Fibroblast of gingiva (primary cell): ENCODE measurements around the gene LSM7.

Experiments used
- DNase-seq: peaks from one replicate; pipeline ENCODE4 v3.0.0-alpha.2; 2011; ENCODE audit warnings: low read depth

The LSM7 gene

DNA sequence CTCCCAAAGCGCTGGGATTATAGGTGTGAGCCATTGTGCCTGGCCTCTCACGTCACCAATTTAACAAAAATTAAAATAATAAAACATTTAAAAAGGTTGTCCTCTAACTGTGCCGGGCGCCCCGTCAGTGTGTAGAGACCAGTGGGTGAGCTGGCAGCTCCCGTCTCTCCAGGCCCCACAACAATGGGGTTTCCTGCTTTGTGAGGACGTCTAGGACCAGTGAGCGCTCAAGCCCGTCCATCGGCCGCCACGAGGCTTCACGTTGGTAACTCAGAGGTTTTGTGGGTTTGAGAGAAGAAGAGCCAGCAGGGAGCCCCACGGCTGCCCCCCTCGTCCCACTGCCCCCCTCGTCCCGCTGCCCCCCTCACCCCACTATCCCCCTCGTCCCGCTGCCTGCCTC is 4.7 kb downstream of the LSM7 start:
- DNase-seq, result no peak

DNA sequence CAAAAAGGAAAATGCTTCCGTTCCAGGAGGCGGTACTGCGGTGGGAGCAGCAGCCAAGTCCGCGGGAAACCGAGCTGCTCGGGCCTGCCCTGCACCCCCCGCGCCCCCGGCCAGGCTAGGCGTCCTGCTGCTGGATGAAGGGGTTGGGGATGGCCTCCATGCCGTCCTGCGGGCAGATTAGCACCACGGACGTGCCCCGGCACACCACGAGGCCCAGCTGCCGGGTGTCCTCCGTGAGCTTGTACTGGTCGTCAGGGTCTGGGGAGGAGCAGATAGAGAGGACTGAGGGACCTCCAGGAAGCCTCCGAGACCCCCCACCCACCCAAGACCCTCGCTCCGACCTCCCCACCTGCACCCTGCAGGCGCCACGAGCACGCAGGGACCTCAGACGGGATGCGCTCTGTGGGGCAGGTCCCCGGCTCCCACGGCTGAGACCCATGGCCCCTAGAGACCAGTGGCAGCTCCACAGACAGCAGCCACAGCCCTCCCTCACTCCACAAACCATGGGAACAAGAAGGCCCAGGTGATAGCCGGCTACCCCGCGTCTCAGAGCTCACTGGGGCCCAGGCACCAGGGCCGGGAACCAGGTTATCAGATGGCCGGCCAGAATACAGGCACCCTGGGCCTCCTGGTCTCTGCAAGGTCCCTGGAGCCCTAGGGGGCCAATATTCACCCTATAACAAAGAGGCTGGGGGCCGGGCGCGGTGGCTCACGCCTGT is 6.7 kb downstream of the LSM7 start:
- no peak for DNase-seq

DNA sequence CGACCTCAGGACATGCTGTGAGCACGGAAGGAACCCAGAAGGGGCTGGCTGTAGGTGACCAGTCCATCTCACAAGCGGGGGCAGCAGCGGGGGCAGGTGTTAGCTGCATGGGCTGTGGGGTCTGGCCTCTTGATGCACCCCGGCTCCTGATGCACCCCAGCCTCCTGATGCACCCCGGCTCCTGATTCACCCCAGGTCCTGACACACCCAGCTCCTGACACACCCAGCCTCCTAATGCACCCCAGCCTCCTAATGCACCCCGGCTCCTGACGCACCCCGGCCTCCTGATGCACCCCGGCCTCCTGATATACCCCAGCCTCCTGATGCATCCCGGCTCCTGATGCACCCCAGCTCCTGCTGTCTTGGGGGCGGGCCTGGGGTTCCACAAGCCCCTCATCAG is 7.4 kb downstream of the LSM7 start:
- DNase-seq, result no peak

DNA sequence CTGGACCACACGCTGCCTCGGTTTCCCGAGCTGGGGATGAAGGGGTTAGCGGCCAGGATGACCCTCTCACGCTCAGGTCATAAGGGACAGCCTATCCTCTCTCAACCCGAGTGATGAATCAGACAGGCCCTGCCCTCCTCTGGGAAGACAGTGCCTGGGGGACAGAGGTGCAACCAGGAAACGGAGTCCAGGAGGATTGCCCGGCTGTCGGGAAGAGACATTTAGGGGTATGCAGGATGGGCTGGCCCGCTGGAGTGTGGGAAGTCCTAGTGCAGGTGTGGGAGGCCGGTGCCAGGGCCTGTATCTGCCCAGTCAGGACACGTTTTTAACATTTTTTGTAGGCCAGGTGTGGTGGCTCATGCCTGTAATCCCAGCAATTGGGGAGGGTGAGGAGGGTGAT is 8.3 kb downstream of the LSM7 start:
- no peak for DNase-seq

DNA sequence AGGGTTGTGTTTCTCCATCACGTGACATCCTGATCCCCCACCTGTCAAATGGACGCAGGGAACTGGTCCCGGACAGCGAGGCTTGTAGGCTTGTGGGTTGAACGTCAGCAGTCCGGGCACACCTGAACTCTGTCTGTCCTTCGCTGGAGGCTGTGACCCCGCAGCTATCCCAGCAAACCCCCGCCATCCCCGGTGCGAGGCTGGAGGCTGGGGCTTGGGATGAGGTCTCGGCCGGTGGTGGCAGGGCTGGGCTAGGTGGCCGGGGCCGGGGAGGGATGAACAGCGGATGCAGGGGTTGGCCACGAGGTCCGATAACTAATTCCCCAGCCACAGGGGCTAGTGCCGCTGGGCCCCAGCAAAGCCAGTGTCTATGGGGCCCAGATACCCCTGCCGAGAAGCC is 8.8 kb downstream of the LSM7 start:
- no peak for DNase-seq

DNA sequence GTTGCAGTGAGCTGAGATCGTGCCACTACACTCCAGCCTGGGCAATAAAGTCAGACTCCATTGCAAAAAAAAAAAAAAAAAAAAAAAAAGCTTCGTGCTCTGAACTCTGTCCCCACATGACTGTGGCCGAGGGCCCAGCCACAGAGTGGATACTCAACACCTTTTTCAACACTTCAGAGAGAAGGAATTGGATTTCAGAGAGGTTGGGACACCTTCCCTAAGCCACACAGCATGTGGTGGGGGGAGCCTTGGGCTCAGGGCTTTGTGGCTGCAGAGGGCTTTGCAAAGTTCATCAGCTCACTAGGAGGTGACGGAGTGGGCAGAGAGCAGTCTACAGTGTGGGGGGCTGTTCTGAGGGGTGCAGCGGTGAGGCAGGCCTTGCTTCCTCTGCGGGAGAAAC is 9.5 kb downstream of the LSM7 start:
- DNase-seq, result no peak

DNA sequence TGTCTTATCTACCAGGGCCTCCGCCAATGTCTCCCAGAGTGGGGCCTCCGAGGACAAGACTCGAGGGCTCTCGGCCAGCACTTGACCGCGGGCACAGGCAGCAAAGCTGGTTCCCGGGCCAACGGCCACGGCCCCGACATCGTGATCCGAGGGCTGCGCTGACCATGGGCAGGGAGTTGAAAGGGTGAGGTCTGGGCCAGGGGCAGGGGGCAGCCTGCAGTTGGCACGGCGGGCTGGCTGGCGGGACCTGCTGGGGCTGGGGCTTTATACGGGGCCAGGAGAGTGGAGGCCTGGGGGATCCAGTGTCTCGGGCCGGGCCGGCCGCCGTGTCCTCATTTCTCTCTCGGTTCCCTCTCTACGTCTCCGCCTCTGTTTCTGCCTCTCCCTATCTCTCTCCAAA is 10.6 kb downstream of the LSM7 start:
- no peak for DNase-seq

DNA sequence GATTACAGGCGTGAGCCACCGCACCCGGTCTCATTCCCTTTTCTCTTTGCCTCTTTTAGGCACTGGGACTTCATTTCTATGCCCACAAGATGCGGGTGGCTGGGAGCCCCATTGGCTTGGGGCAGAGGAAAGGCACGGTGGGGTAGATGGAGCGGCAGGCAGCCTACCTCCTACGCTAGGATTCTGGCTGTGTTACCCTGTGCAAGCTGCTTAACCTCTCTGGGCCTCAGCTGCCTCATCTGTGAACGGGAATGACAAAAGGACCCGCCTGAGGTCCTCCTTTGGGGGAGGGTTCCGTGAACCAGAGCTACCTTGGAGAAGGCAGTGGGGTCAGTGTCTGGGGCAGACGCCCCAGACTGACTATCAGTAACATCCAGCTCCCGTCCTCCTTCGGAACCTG is 11.1 kb downstream of the LSM7 start:
- DNase-seq, result no peak

DNA sequence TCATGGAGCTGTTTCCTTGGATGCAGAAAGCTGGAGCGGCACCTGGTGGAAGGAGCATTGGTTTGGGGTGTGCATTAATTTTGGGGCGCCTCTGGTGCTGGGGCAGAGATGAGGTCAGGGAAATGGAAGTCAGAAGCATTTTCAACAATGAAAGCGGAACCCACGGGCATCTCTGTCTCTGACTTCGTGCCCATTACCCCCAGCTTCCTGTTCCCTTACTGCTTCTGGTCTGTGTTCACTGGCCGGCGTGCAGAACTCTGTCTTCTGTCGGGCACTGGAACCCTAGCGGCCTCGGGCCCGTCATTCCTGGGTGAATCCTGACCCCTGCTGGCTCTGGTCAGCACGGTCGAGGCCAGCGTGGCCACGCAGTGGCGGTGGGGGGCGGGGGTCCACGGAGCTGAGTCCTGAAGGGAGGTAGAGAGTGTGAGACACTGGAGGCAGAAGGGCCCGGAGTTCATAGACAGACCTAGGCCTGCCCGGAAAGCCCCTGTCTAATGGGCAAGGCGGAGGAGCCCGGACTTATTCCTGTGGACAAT is 12.5 kb downstream of the LSM7 start:
- DNase-seq, result peak; percentile 60

DNA sequence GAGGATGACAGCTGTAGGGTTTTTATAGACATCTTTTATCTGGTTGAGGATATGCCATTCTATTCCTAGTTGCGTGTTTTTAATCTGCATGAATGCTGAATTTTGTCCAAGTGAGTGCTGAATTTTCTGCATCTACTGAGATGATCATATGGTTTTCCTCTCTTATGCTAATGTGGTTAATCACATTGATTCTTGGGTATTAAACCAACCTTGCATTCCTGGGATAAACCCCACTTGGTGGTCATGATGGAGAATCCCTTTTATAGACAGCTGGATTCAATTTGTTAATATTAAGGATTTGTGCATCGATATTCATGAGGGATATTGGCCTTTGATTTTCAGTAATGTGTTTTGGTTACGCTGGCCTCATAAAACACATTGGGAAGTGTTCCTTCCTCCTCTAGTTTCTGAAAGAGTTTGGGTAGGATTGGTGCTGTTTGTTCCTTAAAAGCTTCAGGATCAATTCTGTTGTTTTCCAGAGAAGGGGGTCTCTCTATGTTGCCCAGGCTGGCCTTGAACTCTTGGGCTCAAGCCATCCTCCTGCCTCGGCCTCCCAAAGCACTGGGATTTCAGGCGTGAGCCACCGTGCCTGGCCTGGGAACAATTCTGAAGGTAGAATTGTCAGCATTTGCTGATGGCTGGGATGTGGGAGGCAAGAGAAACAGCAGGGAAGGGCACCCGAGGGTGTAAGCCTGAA is 13.1 kb downstream of the LSM7 start:
- no peak for DNase-seq

DNA sequence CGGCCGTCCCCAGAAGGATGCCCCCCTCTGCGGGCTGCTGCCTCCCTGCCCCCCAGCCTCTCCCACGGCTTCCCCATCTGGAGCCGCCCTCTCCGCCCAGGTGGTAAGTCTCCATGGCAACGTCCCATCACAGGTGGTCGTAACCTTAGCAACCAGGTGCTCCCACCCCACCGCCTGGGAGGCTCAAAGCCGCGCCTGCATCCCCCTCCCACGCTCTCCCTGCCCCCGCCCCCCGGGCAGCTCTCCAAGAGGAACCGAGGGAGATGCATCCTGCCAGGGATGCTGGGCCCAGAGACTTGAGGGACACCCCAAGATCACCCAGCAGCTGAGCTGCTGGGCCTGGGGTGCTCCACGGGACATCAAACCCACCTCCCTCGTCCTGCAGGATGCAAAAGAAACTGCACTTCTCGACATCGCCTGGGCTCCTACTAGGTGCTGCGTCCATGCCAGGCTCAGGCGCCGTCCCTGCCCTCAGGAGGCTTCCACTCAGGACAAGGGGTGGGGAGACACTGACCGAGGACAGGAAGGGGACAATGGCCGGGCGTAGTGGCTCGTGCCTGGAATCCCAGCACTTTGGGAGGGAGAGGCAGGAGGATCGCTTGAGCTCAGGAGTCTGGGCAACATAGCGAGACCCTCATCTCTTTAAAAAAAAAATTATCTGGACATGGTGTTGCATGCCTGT is 15.4 kb downstream of the LSM7 start:
- DNase-seq, result no peak

DNA sequence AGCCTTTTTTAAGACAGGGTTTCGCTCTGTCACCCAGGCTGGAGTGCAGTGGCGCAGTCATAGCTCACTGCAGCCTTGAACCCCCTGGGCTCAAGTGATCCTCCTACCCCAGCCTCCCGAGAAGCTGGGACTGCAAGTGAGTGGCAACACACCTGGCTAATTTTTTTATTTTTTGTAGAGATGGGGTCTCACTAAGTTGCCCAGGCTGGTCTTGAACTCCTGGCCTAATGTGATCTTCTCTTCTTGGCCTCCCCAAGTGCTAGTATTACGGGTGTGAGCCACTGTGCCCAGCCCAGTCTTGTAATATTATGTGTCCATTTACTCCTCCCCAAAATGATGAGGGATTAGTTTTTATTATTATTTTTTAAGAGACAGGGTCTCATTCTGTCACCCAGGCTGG is 17.3 kb downstream of the LSM7 start:
- no peak for DNase-seq

DNA sequence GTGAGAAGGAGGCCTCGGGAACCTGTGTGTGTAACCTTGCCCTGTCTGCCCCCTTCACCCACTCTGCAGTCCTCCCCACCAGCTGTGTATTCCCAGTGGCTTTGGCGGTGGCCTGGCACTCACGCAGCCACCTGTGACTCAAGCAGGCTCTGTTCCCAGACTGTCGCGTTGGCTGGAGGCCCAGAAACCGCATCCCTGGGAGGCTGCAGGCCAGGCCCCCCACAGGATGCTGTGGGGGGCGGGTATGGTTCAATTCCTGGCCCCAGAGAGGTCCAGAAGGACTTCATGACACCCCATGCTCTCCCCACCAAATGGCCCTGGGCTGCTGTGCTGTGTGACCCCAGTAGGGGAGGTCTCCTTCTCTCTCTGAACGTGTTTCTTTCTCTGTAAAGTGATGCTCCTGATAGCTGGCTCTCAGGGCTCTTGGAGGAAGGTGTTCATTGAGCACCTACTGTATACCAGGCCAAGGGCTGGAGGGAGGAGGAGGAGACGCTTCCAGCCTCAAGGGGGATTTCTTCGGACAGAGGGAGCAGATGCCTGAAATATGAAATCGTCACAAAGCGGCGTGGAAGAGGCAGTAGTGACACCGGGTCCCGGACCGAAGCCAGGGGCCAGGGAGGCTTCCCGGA is 18.5 kb downstream of the LSM7 start:
- no peak for DNase-seq

DNA sequence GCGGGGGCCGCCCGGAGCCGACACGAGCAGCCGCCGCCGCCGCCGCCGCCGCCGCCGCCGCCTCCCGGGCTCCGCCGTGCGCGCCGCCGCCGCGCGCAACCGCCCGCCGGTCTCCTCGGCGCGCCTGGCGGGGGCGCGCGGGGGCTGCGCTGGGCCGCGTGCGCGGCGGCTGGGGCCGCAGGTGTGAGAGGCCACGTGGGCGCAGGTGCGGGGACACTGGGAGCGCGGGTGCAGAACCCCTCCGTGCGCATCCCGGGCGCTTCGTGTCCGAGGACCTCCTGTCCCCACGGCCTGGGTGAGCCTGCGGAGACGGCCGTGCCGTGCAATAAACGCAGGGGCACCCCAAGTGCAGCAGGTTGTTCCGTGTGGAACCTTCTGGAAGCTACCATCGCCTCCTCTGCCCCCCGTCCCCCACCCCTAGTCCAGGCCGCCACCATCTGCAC is 20.3 kb downstream of the LSM7 start, which contains the start of gene LINGO3:
Gene LINGO3, minus strand, starts transcription at position 41 of the 443 bp plus-strand sequence. CDS start 16,378 bp downstream, outside the sequence.
- no peak for DNase-seq

DNA sequence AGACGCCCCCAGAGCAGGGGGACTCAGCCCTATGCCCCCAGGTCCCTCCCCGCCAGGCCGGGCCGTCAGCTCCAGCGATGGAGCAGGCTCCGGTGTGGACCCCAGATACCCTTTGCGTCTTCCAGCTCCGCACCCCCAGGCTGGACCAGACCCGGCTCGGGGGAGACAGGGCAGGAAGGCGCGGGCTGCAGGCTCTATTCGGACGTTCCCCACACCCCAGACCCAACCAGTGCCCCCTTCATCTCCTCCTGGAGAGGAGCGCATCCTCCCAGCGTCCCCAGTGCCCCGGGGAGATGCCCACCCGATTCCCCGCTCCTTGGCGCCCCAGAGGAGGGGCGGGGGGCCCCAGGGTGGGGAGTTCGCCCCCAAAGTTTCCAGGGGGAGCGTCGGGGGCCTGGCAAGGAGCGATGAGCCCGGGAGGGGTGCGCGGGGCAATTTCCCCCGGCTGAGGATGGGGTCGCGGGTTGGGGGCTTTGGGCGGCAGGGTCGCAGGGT is 20.8 kb downstream of the LSM7 start:
- DNase-seq, result no peak

DNA sequence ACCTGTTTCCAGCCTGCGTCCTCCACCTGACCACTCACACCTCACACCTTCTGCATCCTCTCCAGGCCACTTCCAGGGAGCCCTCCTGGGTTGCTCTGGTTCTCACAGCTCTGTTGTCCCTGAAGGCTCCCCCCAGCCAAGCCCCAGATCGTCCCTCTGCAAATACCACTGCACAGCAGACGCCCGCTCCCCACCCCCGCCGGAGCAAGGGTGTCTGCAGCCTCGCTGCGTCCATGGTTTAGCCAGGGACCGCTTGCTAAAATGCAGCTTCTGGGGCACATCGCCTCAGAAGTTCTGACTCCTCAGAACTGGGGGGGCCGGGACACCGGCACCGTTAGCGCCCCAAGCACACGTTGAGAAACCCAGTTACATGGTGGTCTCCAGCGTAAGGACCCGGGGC is 21.4 kb downstream of the LSM7 start:
- no peak for DNase-seq

DNA sequence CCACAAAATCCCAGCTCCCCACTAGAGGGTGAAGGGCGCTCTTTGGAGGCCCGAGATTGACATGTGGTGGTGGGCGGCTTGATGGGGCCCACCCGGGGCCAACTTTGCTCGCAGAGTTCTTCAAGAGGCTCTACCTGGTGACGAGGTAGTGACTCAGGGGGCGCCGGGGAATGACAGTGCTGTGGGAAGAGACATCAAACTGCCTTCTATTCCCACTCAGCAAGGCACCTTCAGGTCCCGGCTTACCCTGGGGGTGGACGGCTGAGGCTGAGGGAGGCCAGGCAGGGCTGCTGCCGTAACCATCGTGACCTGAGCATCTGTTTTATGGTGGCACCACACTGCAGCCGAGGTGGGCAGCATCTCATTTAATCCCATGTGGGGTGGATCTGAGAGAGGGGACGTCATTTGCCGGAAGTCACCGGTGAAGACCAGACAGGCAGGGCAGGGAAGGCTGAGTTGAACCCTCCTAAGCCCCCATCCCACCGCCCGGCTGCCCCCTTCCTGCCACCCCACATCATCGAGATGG is 22.0 kb downstream of the LSM7 start:
- DNase-seq, result no peak

DNA sequence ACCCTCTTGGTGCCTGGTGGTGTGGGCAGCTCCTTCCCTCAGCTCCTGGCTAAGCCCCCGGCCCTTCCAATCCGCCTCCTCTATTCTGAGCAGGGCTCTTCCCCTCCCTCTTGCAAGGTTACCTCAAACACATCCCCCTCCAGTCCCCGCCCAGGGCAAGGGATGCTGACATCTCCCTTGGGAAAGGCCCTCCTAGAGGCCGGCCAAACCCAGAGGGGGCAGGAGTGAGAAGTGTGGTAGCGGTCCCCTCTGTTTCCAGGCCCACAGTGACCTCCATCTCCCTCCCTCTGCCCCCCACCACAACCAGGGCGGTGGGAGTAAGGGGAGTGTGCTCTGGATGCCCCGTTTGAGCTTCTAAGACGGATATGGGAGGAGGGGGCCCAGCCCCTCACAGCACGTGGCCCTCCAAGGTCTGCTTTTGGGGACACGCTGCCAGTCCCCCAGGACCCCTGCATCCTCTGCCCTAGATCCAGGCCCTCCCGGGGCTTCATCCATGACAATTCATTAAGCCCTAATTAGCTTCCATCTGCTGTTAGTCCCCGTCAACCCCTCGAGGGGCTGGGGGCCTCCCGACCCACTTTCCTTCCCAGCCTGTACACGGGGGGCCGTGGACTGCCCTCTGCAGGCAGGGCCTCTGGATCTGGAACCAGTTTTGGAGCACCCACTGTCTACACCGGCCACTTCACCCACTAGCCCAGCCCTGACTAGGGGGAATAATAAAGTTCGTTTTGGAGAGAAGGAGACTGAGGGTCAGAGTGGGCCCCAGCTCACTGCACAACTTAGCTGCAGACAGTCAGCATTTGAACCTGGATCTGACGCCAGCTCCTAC is 22.7 kb downstream of the LSM7 start:
- DNase-seq, result no peak

DNA sequence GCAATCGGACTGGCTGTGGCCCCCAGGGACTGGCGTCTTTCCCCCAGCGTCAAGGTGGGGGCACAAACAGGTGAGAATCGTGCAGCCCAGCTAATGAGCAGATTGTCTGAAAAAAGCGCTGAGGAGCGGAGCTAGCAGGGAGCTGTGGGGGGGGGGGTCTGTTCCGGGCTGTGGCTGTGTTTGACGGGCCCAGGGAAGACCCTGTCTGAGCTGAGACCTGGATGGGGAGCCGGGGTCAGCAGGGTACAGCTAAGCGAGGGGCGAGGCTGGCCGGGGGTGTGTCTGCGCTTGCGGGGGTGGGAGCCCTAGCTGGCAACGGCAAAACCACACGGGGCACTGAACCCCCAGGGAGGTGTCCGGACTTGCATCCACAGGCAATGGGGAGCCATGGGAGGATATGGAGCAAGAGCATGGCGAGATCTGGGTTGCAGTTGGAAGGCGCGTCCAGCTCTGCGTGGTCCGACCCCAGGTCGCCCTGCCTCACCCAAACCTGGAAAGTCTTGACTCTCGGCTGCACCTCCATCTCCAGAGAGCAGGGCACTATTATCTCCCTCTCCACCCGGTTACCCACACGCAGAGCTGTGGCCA is 25.1 kb downstream of the LSM7 start:
- DNase-seq, result no peak

DNA sequence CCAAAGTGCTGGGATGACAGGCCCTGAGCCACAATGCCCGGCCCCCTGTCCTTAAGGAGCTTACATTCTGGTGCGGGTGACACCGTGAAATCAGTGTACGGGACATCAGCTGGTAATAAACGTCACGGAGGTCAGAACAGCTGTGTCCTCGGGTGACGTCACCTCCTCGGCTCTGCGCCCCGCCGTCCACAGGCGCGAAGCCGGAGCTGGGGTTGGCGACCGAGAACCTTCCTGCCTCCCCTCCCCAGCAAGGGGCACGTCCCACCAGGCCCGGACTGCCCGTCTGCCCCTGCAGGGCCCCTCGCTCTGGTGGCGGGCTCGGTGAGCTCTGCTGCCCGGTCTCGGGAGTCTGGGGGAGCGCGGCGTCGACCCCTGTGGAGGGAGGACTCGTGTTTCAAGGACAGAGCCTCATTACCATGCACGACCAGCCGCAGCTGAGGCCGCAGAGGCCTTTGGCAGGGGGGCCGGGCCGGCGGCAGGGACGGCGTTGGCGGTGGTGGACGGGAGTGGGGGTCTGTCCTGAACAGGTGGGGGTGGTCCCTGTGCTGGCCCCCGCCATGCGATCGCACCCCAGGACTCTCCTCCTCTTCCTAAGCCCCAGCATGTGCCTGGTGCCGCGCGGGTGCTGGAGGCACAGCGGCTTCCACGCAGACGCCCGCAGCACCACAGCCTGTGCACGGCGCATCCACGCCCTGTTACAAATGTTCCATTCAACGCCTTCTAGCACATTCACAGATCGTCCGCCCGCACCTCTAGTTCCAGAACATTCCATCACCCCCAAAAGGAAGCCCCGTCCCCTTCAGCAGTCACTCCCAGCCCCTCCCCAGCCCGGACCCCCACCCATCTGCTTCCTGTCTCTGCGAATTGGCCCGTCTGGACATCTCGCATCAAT is 25.8 kb downstream of the LSM7 start:
- DNase-seq, result peak; percentile 48
